Left renal cortex interstitium (tissue), 4 donors: Measurements from ENCODE around the gene TBX15. TPM values are rescaled to one million over a fixed set of nuclear protein-coding genes. Genes with fewer than 3 reads are reported as not detected.

Experiments used
- DNase-seq, 4 donors: peaks; one replicate each; pipeline ENCODE4 v3.0.0-alpha.2; 2013; ENCODE audit warnings: low read depth in 4 of 4, low spot score in 2 of 4, missing footprints in 1 of 4
- polyA plus RNA-seq, 4 donors: library from polyadenylated mRNA; unstranded; fragments of 120-200 nt; gene quantifications; one replicate each; pipeline ENCODE4 v1.2.1, GENCODE V29; 2013; ENCODE audit not compliant: insufficient read length in 4 of 4

Gene TBX15
- polyA plus RNA-seq, result under 1 TPM; 0.26 to 0.34 (median 0.30) TPM

- no peak for DNase-seq
Observed at GRCh38 chr1:118988186-118989005, at the start of gene TBX15. Gene TBX15 (minus strand): TSS chr1:118988343. CDS start chr1:118987795, 548 bp downstream.

- DNase-seq, result no peak
Observed at GRCh38 chr1:119034359-119034758, 46.2 kb upstream of the TBX15 start.

GRCh38 chr1:119032986-119033385 lies 44.8 kb upstream of the TBX15 start:
- DNase-seq, result no peak

DNA sequence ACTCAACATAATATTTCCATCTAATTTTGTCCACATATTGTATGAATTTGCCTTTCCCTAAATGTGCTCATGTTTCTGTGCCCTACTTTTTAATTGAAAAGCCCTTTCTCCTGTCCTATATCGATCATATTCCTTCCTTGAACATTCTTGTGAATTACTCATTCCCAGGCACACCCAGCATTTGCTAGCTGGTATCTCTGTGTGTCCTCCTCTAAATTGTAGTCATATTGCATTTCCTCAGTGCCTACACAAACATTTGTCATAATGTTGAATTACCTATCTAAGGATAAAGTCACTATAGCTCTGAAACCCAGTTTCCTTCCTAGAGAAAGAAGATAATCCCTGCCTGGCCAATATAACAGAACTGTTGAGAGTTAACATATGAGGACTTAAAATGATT lies 39.6 kb upstream of the TBX15 start:
- no peak for DNase-seq

DNA sequence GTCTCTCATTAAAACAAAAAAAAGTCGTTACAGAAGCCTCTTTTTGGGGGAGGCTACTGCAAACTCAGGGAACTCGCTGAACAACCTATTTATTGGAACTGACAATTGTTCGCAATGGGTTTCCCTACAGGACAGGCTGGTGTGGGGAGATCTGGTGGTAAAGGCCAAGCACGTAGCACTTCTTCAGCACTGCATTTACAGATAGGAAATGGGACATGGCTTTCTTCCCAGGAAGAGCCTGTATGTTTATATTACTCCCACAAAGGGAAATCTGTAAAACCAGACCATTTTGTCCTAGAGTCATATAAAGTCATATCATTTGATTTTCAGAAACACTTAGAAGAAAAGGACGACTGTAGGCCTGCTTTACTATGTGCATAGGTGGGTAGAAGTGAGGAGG lies 38.8 kb upstream of the TBX15 start:
- no peak for DNase-seq

DNA sequence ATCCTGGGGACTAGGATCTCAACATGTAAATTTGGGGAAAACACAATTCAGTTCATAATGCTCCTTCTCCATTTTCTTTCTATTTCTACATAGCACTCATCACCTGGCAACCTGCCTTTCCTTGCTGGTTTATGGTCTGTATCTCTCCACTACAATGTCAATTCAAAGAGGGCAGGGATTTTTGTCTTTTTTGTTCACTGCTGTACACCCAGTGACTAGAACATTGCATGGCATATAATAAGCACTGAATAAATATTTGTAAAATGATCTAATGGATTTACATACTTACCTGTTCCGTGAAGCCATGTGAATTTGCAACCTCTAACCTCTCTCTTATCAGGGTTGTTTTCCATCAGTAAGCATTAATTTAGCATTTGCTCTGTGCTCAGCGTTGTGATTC lies 27.4 kb upstream of the TBX15 start:
- DNase-seq, result no peak

- DNase-seq, result no peak
Observed at GRCh38 chr1:119012383-119012782, 24.2 kb upstream of the TBX15 start.

- DNase-seq, result no peak
Observed at GRCh38 chr1:119011706-119012105, 23.6 kb upstream of the TBX15 start.

DNA sequence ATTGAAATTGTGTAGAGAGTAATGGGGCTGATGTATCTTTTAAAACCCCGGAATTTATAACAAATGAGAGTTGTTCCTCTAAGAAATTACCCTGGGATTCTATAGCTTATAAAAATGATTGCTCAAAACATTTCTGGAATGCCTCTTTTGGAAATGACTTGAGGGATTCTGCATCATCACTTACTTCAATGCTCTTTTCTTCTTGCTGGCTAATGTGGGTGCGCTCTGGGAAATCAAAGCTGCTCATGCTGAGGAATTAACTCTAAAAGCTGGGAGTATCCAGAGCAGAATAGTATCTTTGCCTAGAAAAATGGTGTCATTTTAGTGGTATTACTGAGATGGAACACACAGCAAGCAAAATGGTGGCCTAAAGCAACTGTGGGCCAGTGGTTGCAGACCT lies 23.0 kb upstream of the TBX15 start:
- DNase-seq, result no peak

DNA sequence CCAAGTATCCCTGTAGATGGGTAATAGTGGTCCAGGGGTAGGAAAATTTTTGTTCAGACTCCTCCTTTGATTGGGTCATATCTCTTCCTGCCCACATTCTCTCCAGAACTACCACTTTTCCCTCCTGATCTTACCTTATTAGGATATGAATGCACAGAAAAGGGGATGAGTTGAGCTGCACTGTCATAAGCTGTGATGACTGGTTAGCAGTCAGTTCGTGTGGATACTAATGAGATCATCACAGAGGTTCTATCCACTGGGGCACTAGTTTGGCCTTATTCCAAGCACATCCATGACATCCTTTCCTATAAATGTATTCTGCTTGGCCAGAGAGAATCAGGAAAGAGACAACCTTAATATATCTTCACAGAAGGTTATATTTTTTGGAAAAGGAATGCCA lies 22.1 kb upstream of the TBX15 start:
- DNase-seq, result no peak

- DNase-seq, result no peak
Observed at GRCh38 chr1:119009312-119009655, 21.1 kb upstream of the TBX15 start.

- DNase-seq, result no peak
Observed at GRCh38 chr1:119008483-119009311, 20.6 kb upstream of the TBX15 start.

DNA sequence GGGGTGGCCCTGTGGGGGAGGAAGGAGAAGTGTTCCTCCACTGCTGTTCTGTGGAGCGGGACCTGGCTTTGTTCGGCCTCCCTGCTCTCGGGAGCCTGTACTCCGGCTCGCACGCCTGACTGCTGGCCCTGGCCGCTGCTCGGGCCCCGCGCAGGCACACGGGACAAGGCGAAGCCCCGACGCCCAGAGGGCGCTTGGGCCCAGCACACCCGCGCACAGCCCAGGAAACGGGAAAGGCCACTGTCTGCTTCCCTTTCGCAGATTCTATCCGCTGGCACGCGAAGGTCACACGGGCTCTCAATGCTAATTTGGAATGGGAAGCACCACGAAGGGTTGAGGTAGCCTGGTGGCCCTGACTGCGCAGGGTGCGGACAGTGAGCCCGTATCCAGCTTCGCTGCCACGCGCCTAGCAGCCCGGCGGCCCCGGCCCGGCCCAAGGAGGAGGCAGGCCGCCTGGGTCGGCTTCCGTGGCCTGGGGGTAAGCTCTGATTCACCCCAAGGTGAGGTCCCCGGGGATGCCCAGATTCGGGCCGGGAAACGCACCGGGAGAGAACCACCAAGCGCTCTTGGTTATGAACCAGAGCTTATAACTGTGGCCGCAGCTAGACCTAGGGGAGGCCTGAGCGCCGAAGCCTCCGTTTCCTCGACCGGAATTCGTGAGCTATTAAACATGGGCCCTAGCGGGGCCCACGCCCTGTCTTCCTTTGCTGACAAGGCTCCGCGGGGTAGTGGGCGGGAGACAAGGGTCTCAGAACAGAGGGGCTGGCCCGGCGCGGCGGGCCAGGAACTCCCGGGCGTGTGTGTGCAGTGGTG lies 19.7 kb upstream of the TBX15 start:
- no peak for DNase-seq

- DNase-seq, result no peak
Observed at GRCh38 chr1:119007339-119007669, 19.2 kb upstream of the TBX15 start.

- no peak for DNase-seq
Observed at GRCh38 chr1:119006406-119007279, 18.5 kb upstream of the TBX15 start.

DNA sequence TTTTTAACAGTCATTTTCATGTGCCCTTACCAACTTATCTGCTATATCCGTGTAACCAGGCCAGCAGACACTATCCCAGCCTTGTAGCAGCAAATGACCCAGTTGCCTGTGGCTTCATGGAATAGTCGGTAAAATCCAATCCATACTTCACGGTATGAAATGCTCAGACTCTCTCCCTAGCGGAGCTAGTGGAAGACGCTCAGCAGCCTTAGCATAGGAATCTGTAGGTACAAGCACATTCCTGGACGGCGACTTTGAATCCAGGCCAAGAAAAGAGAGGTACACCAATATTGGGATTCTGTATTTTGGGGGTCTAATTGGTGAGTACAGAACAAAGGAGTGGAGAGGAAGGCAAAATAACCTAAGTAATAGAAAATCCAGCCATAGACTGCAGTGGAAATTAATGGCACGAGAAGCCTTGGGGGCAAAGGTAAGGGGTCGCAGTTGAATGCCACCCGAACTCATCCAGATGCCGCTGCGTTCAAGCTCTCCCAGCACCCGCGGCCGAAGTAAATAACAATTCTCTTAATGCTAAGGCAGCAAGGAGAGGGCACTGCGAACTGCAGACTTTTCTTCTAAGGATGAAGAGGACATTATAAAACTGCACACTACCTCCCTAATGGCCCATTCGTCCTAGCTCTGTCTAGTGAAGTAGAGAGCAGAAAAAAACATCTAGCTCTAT lies 17.7 kb upstream of the TBX15 start:
- no peak for DNase-seq

GRCh38 chr1:119004781-119005180 lies 16.6 kb upstream of the TBX15 start:
- no peak for DNase-seq

DNA sequence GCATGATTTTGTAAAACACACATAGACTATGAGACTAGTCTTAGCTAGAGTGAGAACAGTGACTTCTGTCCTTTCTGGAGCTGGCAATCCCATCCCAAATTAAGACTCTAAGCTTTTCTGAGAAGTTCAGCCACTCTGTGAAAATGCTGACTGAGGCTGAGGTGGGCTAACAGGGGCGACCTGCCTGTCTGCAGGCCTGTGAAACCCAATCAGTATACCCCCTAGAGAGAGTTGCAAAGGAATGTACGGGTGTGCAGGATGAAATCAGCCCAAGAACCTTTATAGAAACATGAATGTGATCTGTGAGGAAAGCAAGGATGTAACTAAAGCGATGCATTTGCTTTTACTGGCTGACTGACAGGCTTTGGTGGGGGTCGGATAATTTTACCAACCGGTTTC lies 16.0 kb upstream of the TBX15 start:
- DNase-seq, result no peak

DNA sequence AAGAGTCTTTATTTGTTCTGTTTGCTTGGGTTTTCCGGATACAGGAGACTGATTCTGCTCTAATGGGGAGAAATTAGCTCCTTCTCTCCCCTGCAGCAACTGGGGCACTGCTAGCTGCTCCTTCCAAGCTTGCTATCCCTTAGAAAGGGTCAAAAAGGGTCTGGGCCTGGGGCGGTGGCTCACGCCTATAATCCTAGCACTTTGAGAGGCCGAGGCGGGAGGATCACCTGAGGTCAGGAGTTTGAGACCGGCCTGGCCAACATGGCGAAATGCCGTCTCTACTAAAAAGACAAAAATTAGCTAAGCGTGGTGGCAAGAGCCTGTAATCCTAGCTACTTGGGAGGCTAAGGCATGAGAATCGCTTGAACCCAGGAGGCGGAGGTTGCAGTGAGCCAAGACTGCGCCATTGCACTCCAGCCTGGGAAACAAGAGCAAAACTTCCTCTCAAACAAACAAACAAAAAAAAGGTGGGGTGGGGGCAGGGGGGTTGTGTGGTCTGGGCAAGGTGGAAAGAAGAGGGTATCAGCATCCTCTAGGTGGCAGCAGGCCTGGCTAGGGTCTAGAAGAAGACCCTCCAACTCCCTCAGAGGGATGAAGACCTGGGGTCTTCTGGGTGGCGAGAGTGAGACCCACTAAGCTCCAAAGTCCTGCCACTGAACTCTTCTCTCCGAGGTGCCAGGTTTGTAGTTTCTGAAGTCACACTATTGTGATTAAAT lies 15.4 kb upstream of the TBX15 start:
- no peak for DNase-seq
